UCSD-AML1 (cell line): ENCODE data around the gene UACA.
"Not testable (repeated sequence)": the region's sequence is repeated elsewhere in the genome, so short reads cannot be mapped to it uniquely, and the experiment has no call there.

ENCODE experiments used
- DNase-seq: peaks from one replicate; lab custom pipeline; 2025; ENCODE audit not compliant: unreplicated experiment; lab: John Stamatoyannopoulos, UW

UACA gene

GRCh38 chr15:70633103-70633831 is 130.1 kb downstream of the UACA start:
- no peak for DNase-seq

DNA sequence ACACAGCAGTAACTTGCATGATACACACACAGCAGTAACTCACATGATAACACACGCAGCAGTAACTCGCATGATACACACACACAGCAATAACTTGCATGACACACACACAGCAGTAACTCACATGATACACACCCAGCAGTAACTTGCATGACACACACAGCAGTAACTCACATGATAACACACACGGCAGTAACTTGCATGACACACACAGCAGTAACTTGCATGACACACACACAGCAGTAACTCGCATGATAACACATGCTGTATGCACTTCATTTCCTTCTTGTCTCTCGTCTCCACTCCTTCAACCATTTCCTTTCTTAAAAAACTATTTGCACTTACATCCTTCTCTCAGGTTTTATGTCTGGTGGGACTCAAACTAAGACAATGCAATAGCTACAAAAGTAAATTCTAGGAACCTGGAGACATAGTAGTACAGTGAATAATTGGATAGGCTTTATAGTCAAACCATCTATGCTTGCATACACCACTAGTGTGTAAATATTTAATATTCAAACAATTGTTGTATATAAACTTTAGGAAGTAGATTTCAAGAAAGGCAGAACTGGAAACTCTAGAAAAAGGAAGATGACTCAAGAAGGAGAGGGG is 130.8 kb downstream of the UACA start:
- no peak for DNase-seq

DNA sequence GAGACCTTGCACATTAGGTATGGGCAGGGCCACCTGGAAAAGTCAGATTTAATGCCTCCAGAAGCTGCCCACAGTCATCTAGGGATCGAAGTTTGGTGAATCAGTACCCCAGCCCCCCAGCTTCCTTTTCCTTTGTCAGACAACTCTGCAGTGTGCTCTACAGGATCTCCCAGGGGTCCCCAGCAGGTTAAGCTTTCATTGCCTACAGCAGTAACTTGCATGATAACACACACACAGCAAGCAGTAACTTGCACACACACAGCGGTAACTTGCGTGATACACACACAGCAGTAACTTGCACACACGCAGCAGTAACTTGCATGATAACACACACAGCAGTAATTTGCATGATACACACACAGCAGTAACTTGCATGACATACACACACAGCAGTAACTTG is 131.3 kb downstream of the UACA start:
- DNase-seq = no peak

GRCh38 chr15:70629735-70630273 is 133.6 kb downstream of the UACA start:
- no peak for DNase-seq

DNA sequence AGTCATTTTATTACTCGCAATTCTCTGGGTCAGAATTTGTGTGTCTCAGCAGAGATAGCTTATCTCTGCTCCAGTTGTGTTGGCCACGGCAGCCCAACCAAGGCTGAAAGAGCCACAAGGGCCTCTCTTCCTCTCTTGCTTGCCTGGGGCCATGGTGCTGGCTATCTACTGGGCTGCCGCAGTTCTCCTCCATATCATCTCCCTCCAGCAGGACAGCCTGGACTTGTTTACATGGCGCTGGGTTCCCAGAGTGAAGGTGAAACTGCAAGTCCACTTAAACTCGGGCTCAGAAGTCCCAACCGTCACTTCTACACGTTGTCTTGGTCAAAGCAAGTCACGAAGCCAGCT is 134.8 kb downstream of the UACA start:
- no peak for DNase-seq

DNA sequence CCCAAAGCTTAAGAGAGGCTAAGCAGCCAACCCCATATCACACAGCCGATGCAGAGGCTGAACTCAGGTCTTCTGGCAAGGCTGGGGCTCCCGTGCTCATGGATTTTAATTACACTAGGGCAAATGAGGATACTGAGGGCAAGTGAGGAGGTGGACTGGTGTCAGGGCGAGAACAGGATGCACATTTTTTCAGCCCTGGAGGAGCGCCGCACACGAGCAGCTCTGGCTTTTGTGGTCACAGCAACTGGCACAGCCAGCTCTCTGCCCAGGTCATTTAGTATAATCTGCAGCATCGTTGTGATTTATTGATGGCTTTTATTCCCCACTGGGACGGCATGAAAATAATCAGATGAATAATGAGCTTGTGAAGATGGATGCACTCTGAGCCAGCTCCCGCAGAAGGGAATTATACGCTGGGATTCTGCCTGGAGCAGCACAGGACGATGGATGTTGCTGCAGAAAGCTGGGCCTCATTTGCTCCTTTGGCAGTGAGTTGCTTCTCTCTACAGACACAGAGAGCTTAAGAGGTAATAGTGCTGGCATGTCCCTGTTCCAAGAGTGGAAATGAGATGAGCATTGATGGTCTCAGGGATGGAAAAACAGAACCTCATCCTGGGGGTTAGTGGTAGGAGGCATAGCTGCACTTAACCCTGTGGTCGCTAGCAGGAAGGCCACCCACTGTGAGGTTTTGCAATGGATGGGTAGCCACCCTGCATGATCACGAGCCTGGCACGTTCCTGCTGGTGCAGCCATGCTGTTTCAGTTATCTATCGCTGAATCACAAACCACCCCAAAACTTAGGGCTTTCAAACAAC is 135.4 kb downstream of the UACA start:
- DNase-seq = no peak

- no peak for DNase-seq
Measured at GRCh38 chr15:70627322-70627721, 136.0 kb downstream of the UACA start.

DNA sequence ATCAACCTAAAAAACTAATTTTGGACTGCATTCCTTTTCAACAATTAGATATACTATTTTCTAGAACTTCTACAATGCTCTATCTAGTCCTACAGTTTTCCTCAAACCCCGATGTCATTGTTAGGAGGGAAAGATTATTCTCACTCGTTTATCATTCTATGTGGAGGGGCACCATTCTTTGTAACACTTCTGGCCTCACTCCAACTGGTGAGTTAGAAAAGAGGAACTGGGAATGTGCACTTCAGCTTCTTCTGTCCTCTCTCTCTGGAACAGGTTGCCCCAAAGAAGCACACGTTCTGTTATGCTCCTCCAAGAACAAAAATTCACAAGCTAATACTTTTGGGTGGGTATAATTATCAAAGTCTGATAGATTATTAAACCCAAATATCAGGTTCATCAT is 137.9 kb downstream of the UACA start:
- no peak for DNase-seq

- DNase-seq = no peak
Measured at GRCh38 chr15:70625011-70625410, 138.3 kb downstream of the UACA start.

GRCh38 chr15:70618929-70619328 is 144.4 kb downstream of the UACA start:
- DNase-seq = no peak

DNA sequence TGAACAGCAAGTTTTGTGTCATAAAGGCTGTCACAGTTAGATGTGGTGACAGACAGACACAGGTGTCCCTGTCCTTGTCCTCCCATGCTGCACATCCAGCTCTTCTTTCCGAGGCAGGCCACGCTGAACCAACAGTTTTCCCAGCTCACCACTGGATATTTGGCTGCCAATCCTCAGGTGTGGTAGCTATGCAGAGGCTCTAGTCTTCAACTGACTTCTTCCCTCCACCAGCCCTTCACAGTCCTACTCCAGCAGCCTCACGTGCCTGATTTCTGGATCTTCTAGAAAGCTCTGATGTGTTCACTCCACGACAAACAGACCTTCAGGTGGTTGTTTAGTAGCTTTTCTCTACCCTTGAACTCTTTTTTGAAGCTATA is 145.5 kb downstream of the UACA start:
- DNase-seq = no peak

DNA sequence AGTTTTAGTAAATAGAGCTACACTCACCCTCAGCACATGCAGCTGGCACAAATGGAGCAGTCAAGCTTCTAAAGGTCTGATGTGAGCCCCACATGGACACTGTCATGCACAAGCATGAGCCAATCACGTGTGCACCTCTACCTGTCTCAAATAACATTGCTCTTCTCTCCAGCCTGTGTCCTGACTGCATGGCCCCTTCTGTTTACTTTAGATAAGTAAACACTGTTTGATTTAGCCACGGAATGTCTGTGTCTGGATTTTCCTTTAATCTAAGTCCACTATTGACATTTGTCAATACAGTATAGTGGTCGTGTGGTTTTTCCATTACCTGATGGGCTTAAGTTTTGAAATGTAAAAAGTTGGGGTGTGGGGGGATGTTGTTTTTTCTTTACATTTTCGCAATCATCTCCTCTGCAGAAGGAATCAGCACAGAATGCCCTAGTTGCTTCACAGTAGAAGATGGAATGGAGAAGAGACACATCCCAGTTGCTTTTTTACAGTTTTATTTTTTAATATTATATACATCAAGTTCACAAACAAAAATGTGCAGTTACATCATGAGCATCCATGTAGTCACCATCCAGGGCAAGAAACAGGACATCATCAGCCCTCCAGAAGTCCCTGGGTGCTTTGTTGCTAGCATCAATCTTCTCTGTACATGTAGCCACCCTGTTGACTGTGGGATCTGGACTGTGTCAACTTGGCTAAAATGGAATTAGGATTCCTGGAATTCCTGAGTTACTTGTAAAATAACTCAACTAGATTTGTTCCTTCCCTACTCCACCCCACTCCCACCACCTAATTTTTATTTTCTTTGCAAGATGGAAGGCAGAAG is 146.1 kb downstream of the UACA start:
- no peak for DNase-seq

DNA sequence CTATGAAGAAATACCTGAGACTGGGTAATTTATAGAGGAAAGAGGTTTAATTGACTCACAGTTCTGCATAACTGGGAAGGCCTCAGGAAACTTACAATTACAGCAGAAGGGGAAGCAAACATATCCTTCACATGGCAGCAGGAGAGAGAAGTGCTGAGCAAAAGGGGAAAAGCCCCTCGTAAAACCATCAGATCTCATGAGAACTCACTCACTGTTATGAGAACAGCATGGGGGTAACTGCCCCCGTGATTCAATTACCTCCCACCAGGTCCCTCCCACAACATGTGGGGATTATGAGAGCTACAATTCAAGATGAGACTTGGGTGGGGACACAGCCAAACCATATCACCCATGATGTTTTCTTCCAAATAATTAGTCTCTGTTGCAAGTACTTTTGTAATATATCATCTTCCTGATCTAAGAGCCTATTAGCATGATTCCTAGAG is 147.0 kb downstream of the UACA start:
- DNase-seq = not testable (repeated sequence)

GRCh38 chr15:70615435-70616310 is 147.7 kb downstream of the UACA start:
- no peak for DNase-seq

DNA sequence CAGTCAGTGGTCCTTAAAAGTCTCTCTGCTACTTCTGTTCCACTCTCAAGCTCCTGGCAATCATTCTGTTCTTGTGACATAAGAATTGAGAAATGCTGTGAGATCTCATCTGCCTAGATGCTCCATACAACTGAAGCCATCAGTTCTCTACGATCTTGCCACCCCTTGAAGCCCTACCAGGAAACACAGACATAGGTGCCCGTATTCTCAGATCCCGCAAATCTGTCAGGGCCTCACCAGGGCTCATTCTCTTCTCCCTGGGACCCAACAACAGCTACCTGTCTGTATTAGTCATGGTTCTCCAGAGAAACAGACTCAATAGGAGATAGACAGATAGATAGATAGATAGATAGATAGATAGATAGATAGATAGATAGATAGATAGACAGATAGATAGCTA is 149.1 kb downstream of the UACA start:
- no peak for DNase-seq

DNA sequence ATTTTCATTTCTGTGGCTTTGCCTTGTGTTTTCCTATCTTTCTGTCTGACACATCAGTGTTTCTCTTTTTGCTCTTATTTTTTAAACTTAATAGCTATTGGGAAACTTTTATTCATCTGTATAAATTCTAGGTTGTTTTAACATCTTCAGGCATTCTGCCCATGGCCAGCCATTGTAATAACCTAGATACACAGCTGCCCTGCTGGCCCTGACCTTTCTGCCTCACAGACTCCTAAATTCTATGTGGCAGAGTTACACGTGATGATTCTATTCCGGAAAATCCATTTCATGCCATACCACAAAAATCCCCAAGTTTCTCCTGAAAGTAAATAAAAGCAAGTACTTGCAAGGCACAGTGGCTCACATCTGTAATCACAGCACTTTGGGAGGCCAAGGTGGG is 150.1 kb downstream of the UACA start:
- DNase-seq = no peak

- DNase-seq = no peak
Measured at GRCh38 chr15:70611286-70611685, 152.1 kb downstream of the UACA start.

DNA sequence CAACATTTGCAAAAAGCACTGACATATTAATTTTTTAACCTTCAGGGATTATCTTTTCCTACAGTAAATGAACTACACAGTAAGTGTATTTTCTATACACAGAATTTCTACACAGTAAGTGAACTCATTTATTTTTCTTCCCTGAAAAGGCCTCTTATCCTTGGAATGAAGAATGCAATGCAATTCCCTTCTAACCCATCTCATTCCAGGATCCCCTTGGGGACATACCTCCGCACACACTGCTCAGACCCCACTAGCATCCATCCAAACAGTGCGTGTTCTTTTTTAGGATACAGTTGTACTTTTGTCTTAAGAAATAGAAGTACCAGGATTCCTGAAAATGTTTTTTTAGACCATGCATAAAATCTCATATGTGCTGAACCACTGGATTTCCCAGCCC is 152.8 kb downstream of the UACA start:
- no peak for DNase-seq

GRCh38 chr15:70609889-70610288 is 153.5 kb downstream of the UACA start:
- no peak for DNase-seq

DNA sequence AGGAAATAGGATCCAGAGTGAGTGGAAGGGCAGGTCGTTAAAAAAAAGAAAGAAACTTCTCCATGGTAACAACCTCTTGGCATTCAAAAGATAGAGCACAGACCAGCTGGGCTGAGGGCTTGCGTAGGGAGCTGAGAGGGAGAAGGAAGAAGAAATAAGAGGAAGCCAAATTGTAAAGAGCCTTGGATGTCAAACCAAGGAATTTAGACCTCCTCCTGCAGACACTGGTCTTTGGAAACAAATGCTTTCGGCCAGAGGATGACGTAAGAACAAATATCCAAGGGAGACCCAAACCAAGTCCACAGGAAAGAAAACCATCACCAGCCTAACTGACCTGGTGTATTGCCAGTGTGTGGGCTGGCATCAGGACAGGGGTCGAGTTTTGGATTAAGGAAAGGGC is 155.2 kb downstream of the UACA start:
- DNase-seq = no peak
